Glomerular visceral epithelial cell (primary cell): Measurements from ENCODE around the gene BTBD16.

ENCODE experiments used
- DNase-seq: peaks from one replicate; pipeline ENCODE4 v3.0.0-alpha.2; 2016; ENCODE audit errors: extremely low spot score

The BTBD16 gene

GRCh38 chr10:122294511-122295450, 23.7 kb downstream of the BTBD16 start:
- no peak for DNase-seq

- DNase-seq = no peak
Observed at GRCh38 chr10:122295451-122295809, 24.3 kb downstream of the BTBD16 start.

GRCh38 chr10:122296363-122297120, 25.4 kb downstream of the BTBD16 start:
- no peak for DNase-seq

- no peak for DNase-seq
Observed at GRCh38 chr10:122297583-122297982, 26.5 kb downstream of the BTBD16 start.

GRCh38 chr10:122298206-122298597, 27.1 kb downstream of the BTBD16 start:
- DNase-seq = no peak

GRCh38 chr10:122298598-122299301, 27.7 kb downstream of the BTBD16 start:
- peak; percentile 81 for DNase-seq

GRCh38 chr10:122299423-122300075, 28.5 kb downstream of the BTBD16 start:
- DNase-seq = no peak

GRCh38 chr10:122301055-122301810, 30.1 kb downstream of the BTBD16 start:
- DNase-seq = peak; percentile 97

GRCh38 chr10:122301811-122302115, 30.7 kb downstream of the BTBD16 start:
- DNase-seq = no peak

- DNase-seq = no peak
Observed at GRCh38 chr10:122302315-122302714, 31.2 kb downstream of the BTBD16 start.

GRCh38 chr10:122303271-122304053, 32.4 kb downstream of the BTBD16 start:
- DNase-seq = no peak

- DNase-seq = no peak
Observed at GRCh38 chr10:122304054-122304579, 33.0 kb downstream of the BTBD16 start.

GRCh38 chr10:122306282-122306681, 35.2 kb downstream of the BTBD16 start:
- no peak for DNase-seq

GRCh38 chr10:122306744-122307143, 35.6 kb downstream of the BTBD16 start:
- DNase-seq = no peak

GRCh38 chr10:122307669-122308416, 36.7 kb downstream of the BTBD16 start:
- DNase-seq = peak; percentile 95

- DNase-seq = no peak
Observed at GRCh38 chr10:122308417-122309141, 37.5 kb downstream of the BTBD16 start.

GRCh38 chr10:122310311-122311050, 39.4 kb downstream of the BTBD16 start:
- DNase-seq = no peak

GRCh38 chr10:122311051-122311410, 39.9 kb downstream of the BTBD16 start:
- no peak for DNase-seq
